Hippocampal formation (tissue), 2 donors: ENCODE data around the gene LPCAT4.
"Not testable (repeated sequence)": the region's sequence is repeated elsewhere in the genome, so short reads cannot be mapped to it uniquely, and the experiment has no call there.

Experiments used
- DNase-seq, 2 donors: peaks; one replicate each; lab custom pipeline; 2025; lab: John Stamatoyannopoulos, UW

The LPCAT4 gene, protein sequence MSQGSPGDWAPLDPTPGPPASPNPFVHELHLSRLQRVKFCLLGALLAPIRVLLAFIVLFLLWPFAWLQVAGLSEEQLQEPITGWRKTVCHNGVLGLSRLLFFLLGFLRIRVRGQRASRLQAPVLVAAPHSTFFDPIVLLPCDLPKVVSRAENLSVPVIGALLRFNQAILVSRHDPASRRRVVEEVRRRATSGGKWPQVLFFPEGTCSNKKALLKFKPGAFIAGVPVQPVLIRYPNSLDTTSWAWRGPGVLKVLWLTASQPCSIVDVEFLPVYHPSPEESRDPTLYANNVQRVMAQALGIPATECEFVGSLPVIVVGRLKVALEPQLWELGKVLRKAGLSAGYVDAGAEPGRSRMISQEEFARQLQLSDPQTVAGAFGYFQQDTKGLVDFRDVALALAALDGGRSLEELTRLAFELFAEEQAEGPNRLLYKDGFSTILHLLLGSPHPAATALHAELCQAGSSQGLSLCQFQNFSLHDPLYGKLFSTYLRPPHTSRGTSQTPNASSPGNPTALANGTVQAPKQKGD

DNA sequence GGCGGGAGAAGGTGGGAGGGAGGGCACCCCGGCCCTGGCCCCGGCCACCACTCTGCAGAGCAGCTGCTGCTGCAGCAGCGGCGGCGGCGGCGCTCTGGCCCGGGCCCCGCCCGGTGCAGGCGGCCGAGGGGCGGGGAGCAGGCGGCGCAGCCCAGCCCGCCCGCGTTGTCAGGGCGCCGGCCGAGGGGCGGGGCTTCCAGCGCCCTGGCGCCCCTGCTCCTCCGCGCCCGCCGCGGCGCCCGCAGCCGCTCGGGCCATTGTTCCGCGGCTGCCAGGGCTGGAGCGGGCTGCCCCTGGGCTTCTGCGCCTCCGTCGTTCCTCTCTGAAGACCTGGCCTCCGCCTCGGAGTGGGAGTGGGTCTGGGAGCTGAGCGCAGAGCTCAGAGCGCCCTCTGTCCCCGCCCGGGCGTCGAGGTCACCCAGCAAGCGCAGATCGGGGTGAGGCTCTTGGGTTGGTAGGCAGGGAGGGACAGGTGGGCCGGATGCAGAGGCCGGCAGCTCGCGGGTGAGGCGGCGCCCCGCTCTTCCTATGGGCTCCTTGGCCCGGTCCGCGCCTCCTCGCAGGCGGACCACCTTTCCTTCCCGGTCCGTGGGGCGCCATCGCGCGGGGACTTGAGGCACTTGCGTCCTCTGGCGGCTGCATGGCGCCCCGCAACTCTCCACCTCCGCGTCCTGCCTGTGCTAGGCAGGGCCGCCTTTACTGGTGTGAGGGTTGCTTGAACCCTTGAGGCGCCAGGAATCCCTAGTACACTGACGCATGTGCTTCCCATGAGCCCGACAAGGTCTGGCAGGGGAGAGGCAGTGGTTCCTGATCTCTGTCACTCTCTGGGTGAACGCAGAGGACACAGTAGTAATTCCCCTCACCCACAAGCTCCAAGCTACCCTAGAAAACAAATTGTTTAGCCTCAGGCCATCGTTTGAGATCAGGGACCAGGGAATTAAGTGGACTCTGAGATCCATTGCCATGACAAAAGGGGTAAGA, at the start of gene LPCAT4:
LPCAT4 (minus strand) TSS at position 96 of the 981 bp plus-strand sequence. CDS start 96 bp downstream, outside the sequence.
- DNase-seq: peak; percentile 78 to 85

DNA sequence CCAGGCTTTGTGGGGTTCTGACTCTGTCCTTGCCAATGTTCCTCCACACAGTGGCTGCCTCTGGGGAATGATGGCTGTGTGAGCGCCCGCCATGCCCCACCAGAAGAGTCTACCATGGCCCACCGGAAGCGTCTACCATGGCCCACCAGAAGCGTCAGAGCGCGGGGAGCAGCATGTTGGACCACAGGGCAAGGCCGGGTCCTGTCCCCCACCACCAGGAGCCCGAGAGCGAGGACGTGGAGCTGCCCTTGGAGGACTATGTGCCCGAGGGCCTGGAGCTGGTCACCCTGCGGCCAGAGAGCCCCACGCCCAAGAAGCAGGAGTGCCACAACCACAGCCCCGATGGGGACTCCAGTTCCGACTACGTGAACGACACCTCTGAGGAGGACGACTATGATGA, 42.5 kb upstream of the LPCAT4 start:
- DNase-seq: not testable (repeated sequence)

DNA sequence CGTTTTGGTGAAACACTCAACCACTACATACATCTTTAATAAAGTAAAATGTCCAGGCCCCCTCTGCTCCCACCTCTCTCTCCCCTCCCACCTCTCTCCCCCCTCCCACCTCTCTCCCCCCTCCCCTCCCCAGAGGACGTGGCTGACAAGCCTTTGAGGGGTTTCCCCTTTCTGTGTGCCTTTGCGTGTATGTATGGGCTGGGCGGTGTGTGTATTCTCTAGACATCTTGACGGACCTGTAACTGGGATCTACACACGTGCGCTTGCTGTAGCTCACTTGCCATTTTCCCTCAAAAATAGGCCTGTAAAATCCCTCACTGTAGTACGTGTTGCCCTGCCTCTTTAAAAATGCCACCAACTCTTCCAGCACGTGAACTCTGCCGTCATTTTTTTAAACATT, 42.0 kb upstream of the LPCAT4 start:
- DNase-seq: not testable (repeated sequence)

DNA sequence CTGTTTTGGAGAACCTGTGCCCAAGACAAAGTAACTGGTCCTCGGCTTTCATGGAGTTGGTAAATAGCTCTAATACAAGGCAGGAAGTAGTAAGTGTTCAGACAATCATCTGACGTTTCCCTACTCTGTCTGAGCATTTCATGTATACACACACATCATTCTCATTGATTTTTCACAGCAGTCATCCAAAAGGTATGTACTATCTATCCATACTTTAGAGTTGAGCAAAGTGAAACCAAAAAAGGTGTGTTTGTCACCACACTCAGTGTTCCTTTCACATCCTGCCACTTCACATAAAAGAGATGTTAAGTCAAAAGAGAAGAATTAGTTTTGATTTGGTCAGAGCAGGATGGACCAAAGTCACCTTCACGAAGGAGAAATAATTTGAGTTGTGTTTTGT, 36.9 kb upstream of the LPCAT4 start:
- DNase-seq: not testable (repeated sequence)

DNA sequence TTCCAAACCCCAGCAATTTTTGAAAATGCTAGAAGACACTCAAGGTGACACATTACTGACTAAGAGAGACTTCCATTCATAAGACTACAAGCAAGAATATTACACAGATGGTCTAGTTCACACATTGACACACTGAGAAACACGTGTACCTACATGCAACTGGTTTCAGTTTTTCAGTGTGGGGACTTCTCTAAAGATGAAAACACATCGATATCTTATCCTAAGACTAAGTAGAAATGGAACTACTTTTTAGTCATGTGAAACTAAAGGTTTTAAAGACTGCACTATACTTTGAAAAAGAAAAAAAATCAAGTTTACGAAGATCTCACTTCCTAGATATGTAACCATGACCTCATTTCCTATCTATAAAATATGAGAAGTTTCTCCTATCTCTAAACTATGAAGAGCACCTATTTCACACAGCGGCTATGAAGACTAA, 36.2 kb upstream of the LPCAT4 start:
- not testable (repeated sequence) for DNase-seq

DNA sequence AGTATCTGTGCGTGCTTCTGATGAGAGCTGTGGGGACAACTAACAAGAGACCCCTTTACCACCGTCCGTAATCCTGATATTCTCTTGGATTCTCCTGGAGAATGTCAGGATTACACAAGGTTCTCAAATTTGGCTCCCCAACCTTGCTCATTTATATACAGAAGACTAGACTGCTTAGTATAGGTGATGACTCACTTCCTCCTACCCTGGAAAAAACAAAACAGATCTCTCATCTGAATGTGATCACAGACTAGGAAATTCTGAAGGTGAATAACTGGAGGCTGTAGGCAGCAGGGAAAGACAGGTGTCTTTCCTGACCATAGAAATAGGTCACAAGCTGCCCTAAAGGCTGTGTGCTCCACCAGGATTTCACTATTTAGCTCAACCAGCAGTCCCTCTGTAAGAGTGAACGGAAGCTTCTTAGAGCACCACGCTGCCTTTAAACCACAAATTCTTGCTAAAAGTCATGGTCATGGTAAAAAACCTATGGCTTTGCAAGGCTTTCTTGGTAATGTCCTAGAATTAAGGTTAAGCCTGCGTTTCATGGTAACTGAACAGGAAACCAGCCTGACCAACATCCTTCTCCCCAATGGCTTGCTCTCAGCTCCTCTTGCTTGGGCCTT, 30.8 kb upstream of the LPCAT4 start:
- not testable (repeated sequence) for DNase-seq

DNA sequence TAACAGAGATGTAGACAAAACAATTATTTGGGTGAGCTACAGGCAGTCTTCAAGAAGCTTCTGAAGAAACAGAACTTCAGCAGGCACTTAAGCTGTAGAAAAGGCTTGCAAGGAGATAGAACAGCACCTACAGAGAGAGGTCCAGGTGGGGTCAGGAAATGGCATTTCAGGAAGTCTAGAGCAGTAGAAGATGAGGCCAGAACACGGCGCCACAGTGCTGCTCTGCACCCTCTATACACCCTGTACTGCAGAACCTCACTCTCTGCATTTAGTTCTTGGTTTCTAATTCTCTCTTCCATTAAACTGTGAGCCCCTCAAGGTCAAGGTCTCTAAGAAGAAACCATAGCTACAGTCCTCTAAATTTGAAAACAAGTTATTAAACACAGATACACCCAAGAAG, 26.0 kb upstream of the LPCAT4 start:
- DNase-seq: not testable (repeated sequence)

DNA sequence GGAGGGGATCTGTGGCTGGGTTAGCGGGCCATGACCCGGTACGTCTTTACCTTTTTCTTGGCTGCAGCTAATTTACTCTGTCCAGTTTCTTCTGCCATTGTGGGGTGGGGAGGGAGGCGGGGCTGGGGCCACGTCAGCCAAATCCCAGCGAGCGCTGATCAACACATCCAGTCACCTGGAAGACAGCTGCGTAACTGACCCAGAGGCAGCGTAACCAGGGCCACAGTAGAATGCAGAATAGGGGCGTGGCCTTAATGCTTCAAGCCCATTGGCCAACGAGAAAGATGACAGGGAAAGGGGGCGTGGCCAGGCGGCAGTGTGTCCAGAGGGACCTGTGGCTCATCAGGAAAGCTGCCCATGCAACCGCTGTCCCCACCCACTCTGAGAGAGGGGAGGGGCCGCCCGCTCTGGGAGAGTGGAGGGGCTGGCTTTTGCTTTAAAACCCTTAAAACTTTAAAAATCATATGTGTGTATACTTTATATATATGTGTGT, 22.6 kb upstream of the LPCAT4 start:
- not testable (repeated sequence) for DNase-seq

DNA sequence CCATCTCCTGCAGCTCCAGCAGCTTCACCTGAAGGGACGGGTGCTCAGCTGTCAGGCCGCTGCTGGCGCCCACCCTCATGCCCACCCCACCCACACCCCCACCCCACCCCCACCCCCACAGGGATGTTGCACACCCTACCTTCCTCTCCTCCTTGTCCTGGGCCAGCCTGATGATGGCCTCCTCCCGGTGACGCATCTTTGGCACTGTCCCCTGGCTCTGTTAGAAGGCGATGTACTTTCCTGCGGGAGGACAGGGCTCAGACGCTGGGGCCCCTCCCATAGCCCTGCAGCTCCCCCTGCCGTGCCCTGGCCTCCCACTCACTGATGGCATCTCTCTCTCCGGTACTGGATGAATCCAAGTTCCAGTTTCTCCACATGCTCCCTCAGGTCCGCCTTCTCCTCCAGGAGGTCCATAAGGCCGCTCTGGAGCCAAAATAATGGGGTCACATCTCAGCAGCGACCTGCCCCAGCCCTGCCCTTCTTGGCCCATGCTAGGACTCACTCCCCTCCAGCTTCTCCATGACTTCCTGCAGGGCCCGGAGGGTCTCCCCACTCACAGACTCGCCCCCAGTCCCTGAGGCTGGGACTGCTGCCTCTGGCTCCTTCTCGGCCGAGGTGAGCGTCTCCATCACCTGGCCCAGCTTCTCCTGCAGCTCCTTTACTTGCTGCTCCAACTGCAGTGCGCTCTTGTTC, 15.0 kb upstream of the LPCAT4 start:
- DNase-seq: not testable (repeated sequence)

DNA sequence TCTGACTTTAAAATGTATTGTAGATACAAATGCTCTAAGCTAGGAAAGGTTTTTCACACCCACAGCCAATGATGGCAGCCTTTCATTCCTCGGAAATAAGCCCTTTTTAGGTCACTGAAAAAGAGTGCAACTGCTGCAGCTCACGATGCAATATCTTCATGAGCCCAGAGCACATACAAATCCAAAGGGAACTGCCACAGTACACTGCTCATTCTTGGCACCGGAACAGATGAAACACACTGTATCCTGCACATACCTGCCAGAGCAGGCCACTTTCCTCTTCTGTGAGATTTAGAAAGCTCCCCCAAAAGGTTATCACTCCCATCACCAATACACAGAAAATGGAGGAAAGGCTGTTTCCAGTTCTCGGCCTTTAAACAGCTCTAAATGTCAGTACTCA, 13.5 kb upstream of the LPCAT4 start:
- DNase-seq: not testable (repeated sequence)

DNA sequence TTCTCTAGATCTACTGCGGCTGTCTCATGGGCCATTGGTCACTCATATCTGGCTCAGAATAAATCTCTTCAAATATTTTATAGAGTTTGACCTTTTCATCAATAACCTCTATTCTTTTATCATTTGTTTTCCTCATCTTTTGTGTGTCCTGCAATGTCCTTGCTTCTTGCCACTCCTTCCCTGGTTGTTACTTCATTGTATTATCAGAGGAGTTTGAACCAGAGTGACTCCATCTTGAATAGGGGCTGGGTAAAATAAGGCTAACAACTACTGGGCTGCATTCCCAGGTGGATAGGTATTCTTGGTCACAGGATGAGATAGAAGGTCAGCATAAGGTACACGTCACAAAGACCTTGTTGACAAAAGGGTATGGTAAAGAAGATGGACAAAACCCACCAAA, 9.9 kb upstream of the LPCAT4 start:
- no peak for DNase-seq

DNA sequence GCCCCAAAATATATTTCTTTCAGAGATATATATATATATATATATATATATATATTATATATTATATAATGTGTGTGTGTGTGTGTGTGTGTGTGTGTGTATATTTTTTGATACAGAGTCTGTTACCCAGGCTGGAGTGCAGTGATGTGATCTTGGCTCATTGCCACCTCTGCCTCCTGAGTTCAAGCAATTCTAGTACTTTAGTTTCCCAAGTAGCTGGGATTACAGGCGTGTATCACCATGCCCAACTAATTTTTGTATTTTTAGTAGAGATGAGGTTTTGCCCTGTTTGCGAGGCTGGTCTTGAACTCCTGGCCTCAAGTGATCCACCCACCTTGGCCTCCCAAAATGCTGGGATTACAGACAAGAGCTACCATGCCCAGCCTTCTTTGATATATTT, 8.5 kb upstream of the LPCAT4 start:
- not testable (repeated sequence) for DNase-seq

DNA sequence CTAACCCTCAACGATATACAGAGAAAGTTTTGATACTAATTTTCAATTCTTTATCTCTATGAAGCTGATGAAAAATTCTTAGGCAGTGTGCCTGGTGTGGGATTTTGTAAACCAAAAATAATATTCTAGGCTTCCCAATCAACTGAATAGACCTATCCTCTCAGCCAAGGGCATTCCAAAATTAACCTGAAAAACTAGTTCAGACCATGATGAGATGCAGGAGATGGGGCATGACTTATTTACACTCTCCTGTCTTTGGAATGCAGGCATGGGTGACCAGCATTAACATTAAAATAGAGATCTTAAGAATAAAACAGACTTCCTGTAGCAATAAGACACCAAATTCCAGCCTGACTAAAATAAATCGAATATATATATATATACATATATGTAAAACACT, 7.8 kb upstream of the LPCAT4 start:
- no peak for DNase-seq

DNA sequence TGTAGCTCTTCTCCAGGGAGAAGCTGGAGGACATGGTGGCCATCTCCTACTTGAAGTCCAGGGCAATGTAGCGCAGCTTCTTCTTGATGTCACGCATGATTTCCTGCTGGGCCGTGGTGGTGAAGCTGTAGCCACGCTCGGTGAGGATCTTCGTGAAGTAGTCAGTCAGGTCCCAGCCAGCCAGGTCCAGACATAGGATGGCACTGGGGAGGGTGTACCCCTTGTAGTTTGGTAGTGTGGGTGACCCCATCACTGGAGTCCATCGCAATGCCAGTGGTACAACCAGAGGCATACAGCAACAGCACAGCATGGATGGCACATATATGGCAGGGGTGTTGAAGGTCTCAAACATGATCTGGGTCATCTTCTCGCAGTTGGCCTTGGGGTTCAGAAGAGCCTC, 7.0 kb upstream of the LPCAT4 start:
- DNase-seq: no peak

DNA sequence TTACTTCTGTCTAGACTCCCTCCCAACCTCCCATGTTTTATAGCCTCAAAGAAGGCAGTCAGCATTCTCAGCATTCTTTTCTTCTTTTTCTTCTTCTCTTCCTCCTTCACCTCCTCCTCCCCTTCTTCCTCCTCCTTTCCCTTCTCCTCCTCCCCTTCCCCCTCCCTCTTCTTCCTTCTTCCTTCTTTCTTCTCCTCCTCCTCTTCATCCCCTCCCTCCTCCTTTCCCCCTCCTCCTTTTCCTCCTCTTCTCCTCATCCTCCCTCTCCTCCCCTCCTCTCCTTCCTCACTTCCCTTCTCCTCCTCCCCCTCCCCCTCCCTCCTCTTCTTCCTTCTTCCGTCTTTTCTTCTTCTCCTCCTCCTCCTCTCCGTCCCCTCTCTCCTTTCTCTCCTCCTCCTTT, 3.6 kb upstream of the LPCAT4 start:
- DNase-seq: no peak

DNA sequence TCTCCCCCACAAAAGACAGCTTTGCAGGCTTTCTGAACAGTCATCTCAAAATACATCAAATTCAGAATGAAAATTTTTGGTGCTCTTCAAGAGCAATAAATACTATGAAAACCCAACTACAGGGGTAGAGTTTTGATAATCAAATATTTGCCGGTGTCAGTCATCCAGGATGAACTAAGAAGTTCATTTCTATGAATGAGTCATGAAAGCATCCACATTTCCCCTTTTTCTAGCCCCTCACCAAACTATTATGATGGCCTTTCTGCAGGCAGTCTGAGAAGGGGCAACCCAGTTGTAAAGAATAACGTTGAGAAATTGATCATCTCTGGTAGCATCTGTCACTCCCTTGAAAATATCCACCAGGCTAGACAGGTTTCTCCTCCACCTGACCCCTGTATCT, 3.1 kb upstream of the LPCAT4 start:
- DNase-seq: no peak

DNA sequence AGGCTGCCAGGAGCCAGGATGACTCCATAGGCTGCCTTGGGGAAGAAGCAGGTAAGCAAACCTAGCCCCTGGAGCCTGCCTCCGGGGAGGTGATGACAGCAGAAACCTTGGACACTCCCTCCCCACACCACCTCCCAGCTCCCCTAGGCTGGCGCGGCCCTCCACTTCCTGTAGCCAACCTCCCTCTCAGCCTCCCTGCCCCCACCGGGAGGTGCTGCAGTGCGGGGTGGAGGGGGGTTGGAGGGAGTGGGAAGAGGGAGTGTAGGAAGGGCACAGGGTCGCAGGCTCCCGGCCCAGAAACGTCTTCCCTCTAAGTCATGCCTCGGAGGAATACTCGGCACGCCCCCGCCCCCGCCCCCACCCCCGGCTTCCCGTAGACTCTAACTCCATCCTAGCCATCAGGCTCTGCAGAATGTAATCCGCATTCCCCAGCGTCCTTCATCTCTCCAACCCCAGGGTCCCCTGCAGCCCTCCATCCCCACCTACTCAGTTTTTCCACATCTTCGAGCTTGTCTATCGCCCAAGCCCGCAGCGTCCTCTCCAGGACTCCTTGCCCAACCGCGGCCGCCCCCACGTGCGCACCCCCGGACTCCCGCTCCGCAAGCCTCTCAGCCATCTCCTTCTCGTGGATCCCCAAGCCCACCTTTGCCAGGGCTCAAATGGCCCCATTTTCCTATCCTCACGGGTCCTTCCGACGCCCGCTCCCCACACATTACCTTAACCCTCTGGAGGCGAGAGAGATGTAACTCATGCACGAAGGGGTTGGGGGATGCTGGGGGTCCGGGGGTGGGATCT, 528 bp downstream of the LPCAT4 start:
- peak; percentile 4 to 35 for DNase-seq

DNA sequence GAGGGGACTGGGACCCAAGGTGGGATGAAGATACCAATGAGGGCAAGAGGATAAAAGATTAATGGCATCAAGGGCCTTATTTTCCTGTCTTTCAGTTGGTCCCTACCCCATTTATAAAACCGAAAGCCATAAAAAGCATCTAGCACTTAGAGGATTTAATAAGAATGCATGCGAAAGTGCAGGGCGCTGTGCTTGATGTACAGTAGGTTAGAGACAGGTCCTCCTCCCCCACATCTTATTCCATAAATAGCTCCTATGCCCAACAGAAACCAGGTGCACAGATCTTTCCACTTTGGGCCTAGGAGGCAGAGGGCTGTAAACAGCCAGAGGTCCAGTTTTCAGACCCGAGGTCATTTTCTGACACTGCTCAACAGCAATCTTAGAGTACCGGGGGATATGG, 1.2 kb downstream of the LPCAT4 start:
- no peak for DNase-seq

DNA sequence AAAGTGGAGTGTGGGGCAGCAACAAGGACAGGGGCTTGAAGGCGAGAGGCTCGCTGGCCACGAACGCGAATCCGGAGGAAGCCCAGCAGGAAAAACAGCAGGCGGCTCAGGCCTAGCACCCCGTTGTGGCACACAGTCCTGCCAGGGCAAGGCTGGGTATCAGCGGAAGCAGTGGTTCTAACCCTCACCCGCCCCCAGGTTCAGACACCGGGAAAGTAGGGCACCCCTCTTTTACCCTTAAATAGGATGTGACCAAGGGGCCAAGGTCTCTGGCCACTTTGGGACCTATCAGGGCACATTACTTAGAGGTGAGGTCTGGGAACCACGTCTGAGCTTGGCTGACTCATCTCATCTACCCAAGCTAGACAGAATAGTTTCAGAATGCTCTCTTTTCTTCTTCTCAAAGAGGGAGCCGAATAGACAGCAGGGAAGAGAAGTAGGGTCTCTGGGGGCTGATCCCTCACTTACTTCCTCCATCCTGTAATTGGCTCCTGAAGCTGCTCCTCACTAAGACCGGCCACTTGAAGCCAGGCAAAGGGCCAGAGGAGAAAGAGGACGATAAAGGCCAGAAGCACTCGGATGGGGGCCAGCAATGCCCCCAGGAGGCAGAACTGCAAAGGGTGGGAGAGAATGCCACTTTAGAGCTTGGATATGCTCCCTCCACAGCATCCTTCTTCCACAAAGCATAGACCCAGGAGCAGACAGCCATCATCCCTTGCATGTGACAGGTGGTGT, 1.7 kb downstream of the LPCAT4 start:
- DNase-seq: no peak

DNA sequence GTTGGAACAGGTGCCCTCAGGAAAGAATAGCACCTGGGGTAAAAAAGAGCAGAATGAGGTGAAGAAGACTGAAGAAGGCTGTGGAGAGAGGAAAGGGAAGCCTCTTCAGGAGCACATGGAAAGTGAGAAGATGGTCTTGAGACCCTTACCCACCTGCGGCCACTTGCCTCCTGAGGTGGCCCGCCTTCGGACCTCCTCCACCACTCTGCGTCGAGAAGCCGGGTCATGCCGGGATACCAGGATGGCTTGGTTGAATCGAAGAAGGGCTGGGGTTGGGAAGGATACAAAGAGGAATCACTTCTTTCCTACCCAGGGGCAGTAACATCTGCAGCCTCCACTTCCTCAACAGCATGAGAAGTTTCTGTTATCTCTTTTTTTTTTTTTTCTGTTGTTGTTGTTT, 3.0 kb downstream of the LPCAT4 start:
- DNase-seq: no peak
